Astrocyte (in vitro differentiated cells and primary cell): ENCODE results near the gene FN3KRP. TPM values are rescaled to one million over a fixed set of nuclear protein-coding genes. Genes with fewer than 3 reads are reported as not detected.

Experiments
- DNase-seq: peaks from one replicate; pipeline ENCODE4 v3.0.0-alpha.2; 2010; ENCODE audit warnings: low read depth
- FAIRE-seq: peaks from 2 replicates; lab custom pipeline; 2011; peaks lifted over from hg19 to GRCh38; lab: Jason Lieb, UNC
- H2AFZ ChIP-seq: 2 replicates; pipeline ENCODE4 v1.6.0; 2012; ENCODE audit warnings: low read depth, low read length, inconsistent platforms
- H3K27ac ChIP-seq: 2 replicates; pipeline ENCODE4 v1.5.1; 2011; ENCODE audit warnings: low read depth, low read length, inconsistent platforms
- H3K27me3 ChIP-seq: 2 replicates; pipeline ENCODE4 v1.6.0; 2011; ENCODE audit warnings: low read length, inconsistent platforms; ENCODE audit not compliant: insufficient read depth
- H3K36me3 ChIP-seq: 2 replicates; pipeline ENCODE4 v1.5.1; 2011; ENCODE audit warnings: low read length, inconsistent platforms; ENCODE audit not compliant: insufficient read depth
- H3K4me1 ChIP-seq: 2 replicates; pipeline ENCODE4 v1.5.1; 2011; ENCODE audit warnings: low read length, inconsistent platforms; ENCODE audit not compliant: insufficient read depth
- H3K4me2 ChIP-seq: 2 replicates; pipeline ENCODE4 v1.6.0; 2012; ENCODE audit warnings: low read length, inconsistent platforms
- H3K4me3 ChIP-seq: 2 replicates; pipeline ENCODE4 v1.5.1; 2011; ENCODE audit warnings: low read depth, mild to moderate bottlenecking, low read length, inconsistent platforms; ENCODE audit not compliant: insufficient read depth
- H3K79me2 ChIP-seq: 2 replicates; pipeline ENCODE4 v1.6.0; 2012; ENCODE audit warnings: mild to moderate bottlenecking, low read length, inconsistent platforms; ENCODE audit not compliant: insufficient read depth
- H3K9ac ChIP-seq: 2 replicates; pipeline ENCODE4 v1.6.0; 2012; ENCODE audit warnings: mild to moderate bottlenecking, low read length, inconsistent platforms
- H3K9me3 ChIP-seq: 2 replicates; pipeline ENCODE4 v1.5.1; 2012; ENCODE audit warnings: low read depth, mild to moderate bottlenecking, low read length, inconsistent platforms; ENCODE audit not compliant: insufficient read depth
- H4K20me1 ChIP-seq: 2 replicates; pipeline ENCODE4 v1.6.0; 2012; ENCODE audit warnings: low read length, inconsistent platforms; ENCODE audit not compliant: insufficient read depth
- H3K27ac Mint-ChIP-seq: one replicate; pipeline ENCODE4 v1.8.0; 2021; ENCODE audit warnings: mild to moderate bottlenecking, mixed read lengths; ENCODE audit not compliant: unreplicated experiment
- H3K27me3 Mint-ChIP-seq: one replicate; pipeline ENCODE4 v1.8.0; 2021; ENCODE audit warnings: low read depth, mixed read lengths; ENCODE audit not compliant: unreplicated experiment
- H3K36me3 Mint-ChIP-seq: one replicate; pipeline ENCODE4 v1.8.0; 2021; ENCODE audit warnings: low read depth, mixed read lengths; ENCODE audit not compliant: unreplicated experiment
- H3K4me1 Mint-ChIP-seq: one replicate; pipeline ENCODE4 v1.8.0; 2021; ENCODE audit warnings: low read depth, mixed read lengths; ENCODE audit not compliant: unreplicated experiment
- H3K4me3 Mint-ChIP-seq: one replicate; pipeline ENCODE4 v1.8.0; 2021; ENCODE audit warnings: mild to moderate bottlenecking, moderate library complexity, mixed read lengths; ENCODE audit not compliant: unreplicated experiment
- H3K9me3 Mint-ChIP-seq: one replicate; pipeline ENCODE4 v1.8.0; 2021; ENCODE audit warnings: mild to moderate bottlenecking, mixed read lengths; ENCODE audit not compliant: unreplicated experiment
- CTCF ChIP-seq: IDR thresholded peaks from 2 replicates; pipeline ENCODE4 v1.5.1; 2011; ENCODE audit warnings: low read depth, mild to moderate bottlenecking, inconsistent platforms, low read length, moderate library complexity; ENCODE audit not compliant: insufficient read depth
- EZH2 ChIP-seq: IDR thresholded peaks from 2 replicates; pipeline ENCODE4 v1.6.1; 2012; ENCODE audit warnings: mild to moderate bottlenecking, low read length, inconsistent platforms; ENCODE audit not compliant: insufficient read depth
- total RNA-seq: library from RNA; stranded (reverse); gene quantifications from 2 replicates; pipeline ENCODE4 v1.2.1, GENCODE V29; 2021

The FN3KRP gene
- total RNA-seq, 1 donor from 2014 or later: 14.8 TPM

GRCh38 chr17:82683534-82683933 lies 33.0 kb upstream of the FN3KRP start:
- H3K36me3 Mint-ChIP-seq: peaks cover 10% of the 10 kb centered on the region
- H3K4me2 ChIP-seq: no peak overlapping the region
- H3K27me3 Mint-ChIP-seq: no peaks in the 10 kb centered on the region
- no peaks in the 10 kb centered on the region for H3K4me1 ChIP-seq
- no peak overlapping the region for H3K4me3 Mint-ChIP-seq
- no peaks in the 10 kb centered on the region for H3K9me3 ChIP-seq
- no peak overlapping the region for H2AFZ ChIP-seq
- no peaks in the 10 kb centered on the region for H3K79me2 ChIP-seq
- no peak for FAIRE-seq
- no peaks in the 10 kb centered on the region for H3K36me3 ChIP-seq
- peak overlapping the region; percentile 34 for H3K27ac Mint-ChIP-seq
- H3K27ac ChIP-seq: no peak overlapping the region
- H3K9me3 Mint-ChIP-seq: peaks cover 5% of the 10 kb centered on the region
- no peaks in the 10 kb centered on the region for H3K4me1 Mint-ChIP-seq
- no peak for DNase-seq
- no peaks in the 10 kb centered on the region for H4K20me1 ChIP-seq
- H3K9ac ChIP-seq: no peak overlapping the region
- TF ChIP-seq EZH2 (no peak), CTCF (no peak)
- H3K4me3 ChIP-seq: no peak overlapping the region
- H3K27me3 ChIP-seq: no peaks in the 10 kb centered on the region

GRCh38 chr17:82684228-82684841 lies 32.2 kb upstream of the FN3KRP start:
- Histone ChIP-seq H3K4me3 (no peak overlapping the region), H3K9me3 (no peaks in the 10 kb centered on the region), H4K20me1 (no peaks in the 10 kb centered on the region), H3K36me3 (no peaks in the 10 kb centered on the region), H3K27ac (no peak overlapping the region), H3K79me2 (no peaks in the 10 kb centered on the region), H3K27me3 (no peaks in the 10 kb centered on the region), H3K4me1 (no peaks in the 10 kb centered on the region), H3K4me2 (no peak overlapping the region), H2AFZ (no peak overlapping the region), H3K9ac (no peak overlapping the region)
- TF ChIP-seq EZH2 (no peak), CTCF (no peak)
- Mint-ChIP-seq H3K4me1 (no peaks in the 10 kb centered on the region), H3K27me3 (no peaks in the 10 kb centered on the region), H3K27ac (no peak overlapping the region), H3K4me3 (no peak overlapping the region), H3K36me3 (peaks cover 10% of the 10 kb centered on the region), H3K9me3 (peaks cover 5% of the 10 kb centered on the region)
- DNase-seq: peak; percentile 43
- FAIRE-seq: no peak

GRCh38 chr17:82685291-82685690 lies 31.2 kb upstream of the FN3KRP start:
- no peak overlapping the region for H3K4me3 Mint-ChIP-seq
- FAIRE-seq (no peak), DNase-seq (no peak)
- Histone ChIP-seq H3K27ac (no peak overlapping the region), H3K4me1 (no peaks in the 10 kb centered on the region), H4K20me1 (peaks cover 3% of the 10 kb centered on the region), H3K79me2 (no peaks in the 10 kb centered on the region), H3K4me3 (no peak overlapping the region), H2AFZ (no peak overlapping the region), H3K9ac (no peak overlapping the region), H3K9me3 (no peaks in the 10 kb centered on the region), H3K36me3 (no peaks in the 10 kb centered on the region), H3K27me3 (no peaks in the 10 kb centered on the region), H3K4me2 (no peak overlapping the region)
- peaks cover 13% of the 10 kb centered on the region for H3K36me3 Mint-ChIP-seq
- TF ChIP-seq EZH2: no peak
- TF ChIP-seq CTCF: no peak
- H3K27me3 Mint-ChIP-seq: peaks cover 3% of the 10 kb centered on the region
- H3K27ac Mint-ChIP-seq: no peak overlapping the region
- H3K4me1 Mint-ChIP-seq: no peaks in the 10 kb centered on the region
- H3K9me3 Mint-ChIP-seq: peaks cover 5% of the 10 kb centered on the region
